ENCODE data around the gene ITK.

GRCh38 chr5:157221959-157222358 is 41.3 kb downstream of the ITK start:
- TF ChIP-seq CTCF (conservative IDR thresholded peaks at IDR 0.05) (no peak), ZFX (IDR thresholded peaks at IDR 0.05) (no peak)
